ENCODE data around the gene RIMBP2. TPM values are rescaled to one million over a fixed set of nuclear protein-coding genes. Genes with fewer than 3 reads are reported as not detected.

The RIMBP2 gene
- total and polyA plus RNA-seq, 2 donors: 1.3 to 2.7 TPM

DNA sequence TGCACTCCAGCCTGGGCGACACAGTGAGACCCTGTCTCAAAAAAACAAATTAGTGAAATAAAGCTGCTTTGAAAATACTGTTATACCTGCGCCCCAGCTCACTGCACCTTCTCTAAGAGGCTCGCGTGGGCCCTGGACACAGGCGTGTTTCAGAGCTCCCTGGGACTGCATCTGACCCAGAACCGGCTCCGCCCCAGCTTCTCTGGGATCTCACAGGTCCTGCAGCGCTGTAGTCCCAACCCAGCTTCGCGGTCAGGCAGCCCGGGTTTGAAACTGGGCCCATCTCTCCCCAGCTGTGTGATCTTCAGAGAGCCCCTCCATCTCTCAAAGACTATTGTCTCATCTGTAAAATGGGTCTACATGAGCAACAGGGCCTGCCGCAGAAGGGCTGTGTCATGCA lies 7.5 kb downstream of the RIMBP2 start:
- WGBS: 93% methylated on average over 12 of the region's 12 CpGs
- H3K4me3 ChIP-seq (ENCODE audit: low read depth, low read length): no peak overlapping the region
- no peak overlapping the region for H3K27ac ChIP-seq (ENCODE audit: low read depth)
- no peak for DNase-seq (ENCODE audit: extremely low spot score)
- H3K36me3 ChIP-seq (ENCODE audit: insufficient read depth): no peaks in the 10 kb centered on the region
- no peaks in the 10 kb centered on the region for H3K4me1 ChIP-seq (ENCODE audit: insufficient read depth)

DNA sequence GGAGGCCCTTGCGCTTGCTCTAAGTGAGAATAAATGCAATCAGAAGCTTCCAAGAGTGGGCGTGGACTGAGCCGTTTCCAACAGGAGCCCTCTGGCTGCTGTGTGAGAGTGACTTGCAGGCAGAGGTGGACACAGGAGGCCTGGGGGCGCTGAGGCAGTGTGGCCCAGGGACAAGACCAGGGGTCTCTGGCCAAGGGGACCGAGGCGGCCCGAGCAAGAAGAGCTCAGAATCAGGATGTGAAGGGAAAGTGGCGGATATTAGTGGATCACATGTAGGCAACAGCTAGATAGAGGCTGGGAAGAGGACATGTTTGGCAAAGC lies 8.6 kb downstream of the RIMBP2 start:
- WGBS: 91% methylated on average over 8 of the region's 8 CpGs
- Histone ChIP-seq H3K4me1 (ENCODE audit: insufficient read depth) (no peaks in the 10 kb centered on the region), H3K4me3 (ENCODE audit: low read depth, low read length) (no peak overlapping the region), H3K36me3 (ENCODE audit: insufficient read depth) (no peaks in the 10 kb centered on the region), H3K27ac (ENCODE audit: low read depth) (no peak overlapping the region)
- no peak for DNase-seq (ENCODE audit: extremely low spot score)

DNA sequence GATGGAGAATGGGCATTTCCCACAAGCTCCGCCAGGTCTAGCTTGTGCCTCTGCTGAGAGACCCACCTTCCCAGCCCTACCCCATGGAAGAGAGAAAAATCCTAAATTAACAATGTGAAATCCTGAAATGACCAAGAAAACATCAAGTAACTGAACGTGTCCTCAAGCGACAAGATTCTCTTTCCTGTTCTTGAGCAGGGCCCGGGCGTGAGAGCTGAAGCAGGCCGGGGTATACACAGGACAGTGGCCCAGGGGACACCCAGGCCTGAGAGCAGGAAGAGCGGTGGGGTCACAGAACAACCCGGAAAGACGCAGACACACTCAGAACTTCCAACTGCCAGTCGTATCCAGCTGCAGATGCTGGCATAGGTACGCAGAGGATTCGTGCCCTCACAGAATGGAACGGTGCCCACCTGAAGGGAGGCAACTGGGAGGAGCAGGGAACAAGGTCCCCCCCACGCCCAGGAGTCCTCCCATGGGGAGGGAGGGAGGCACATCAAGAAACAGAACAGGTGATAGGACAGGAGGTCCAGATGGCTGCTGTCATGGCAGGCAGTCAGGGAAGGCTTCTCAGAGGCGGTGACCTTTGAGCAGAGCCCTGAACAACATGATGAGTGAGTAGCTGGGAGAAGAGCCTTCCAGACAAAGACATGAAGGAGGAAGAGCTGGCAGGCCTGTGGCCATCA lies 9.1 kb downstream of the RIMBP2 start:
- H3K36me3 ChIP-seq (ENCODE audit: insufficient read depth): no peaks in the 10 kb centered on the region
- no peaks in the 10 kb centered on the region for H3K4me1 ChIP-seq (ENCODE audit: insufficient read depth)
- H3K27ac ChIP-seq (ENCODE audit: low read depth): no peak overlapping the region
- DNase-seq (ENCODE audit: extremely low spot score): no peak
- H3K4me3 ChIP-seq (ENCODE audit: low read depth, low read length): no peak overlapping the region
- 84% methylated on average over 15 of the region's 15 CpGs for WGBS

DNA sequence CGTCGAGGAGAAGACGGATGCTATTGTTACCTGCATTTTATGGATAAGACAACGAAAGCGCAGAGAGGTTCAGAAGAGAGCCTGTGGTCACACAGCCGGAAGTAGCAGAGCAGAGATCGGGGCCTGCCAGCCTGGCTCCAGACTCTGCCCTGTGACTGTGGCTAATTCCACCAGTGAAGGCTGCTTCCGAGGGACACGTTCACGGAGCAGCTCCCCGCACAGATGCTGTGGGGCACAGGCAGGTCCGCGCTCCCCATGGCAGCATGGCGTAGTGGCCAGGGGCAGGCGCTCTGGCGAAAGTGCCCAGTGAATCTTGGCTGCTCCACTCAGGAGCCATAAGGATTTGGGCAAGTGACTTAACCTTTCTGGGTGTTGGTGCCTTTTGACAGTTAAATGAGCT lies 9.8 kb downstream of the RIMBP2 start:
- Histone ChIP-seq H3K27ac (ENCODE audit: low read depth) (no peak overlapping the region), H3K4me3 (ENCODE audit: low read depth, low read length) (no peak overlapping the region), H3K4me1 (ENCODE audit: insufficient read depth) (no peaks in the 10 kb centered on the region), H3K36me3 (ENCODE audit: insufficient read depth) (no peaks in the 10 kb centered on the region)
- WGBS: 76% methylated on average over 16 of the region's 16 CpGs
- DNase-seq (ENCODE audit: extremely low spot score): no peak

DNA sequence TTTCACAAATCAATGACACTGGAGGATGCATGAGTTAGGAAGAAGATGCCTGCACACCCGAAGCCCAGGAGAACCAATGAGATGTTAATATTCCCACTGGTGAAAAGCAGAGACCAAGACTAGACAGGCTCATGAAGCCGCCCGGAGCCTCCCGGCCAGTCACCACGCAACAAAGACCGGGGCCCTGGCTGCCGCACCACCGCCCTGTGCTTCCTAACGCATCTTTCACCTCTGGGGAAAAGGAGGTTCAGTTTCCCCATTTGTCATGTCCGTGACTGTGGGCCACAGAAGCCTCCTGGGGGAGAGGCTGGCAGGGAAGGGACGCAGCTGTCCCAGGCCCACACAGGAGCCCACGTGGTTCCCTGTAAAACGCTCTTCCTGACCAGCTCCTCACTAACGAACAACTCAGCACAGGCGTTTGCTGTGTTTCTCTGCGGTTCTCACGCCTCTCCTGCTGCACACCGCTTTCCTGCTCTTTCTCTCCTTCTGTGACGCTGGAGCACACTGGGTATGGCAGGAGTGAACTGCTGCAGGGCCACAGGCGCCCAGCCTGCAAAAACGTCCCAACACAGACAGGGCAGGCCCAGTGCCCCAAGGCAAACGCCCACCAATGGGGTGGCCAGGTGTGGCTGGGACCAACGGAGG lies 10.8 kb downstream of the RIMBP2 start:
- H3K4me1 ChIP-seq (ENCODE audit: insufficient read depth): no peaks in the 10 kb centered on the region
- no peak for DNase-seq (ENCODE audit: extremely low spot score)
- WGBS: 47% methylated on average over 23 of the region's 23 CpGs
- H3K27ac ChIP-seq (ENCODE audit: low read depth): no peak overlapping the region
- no peaks in the 10 kb centered on the region for H3K36me3 ChIP-seq (ENCODE audit: insufficient read depth)
- no peak overlapping the region for H3K4me3 ChIP-seq (ENCODE audit: low read depth, low read length)

DNA sequence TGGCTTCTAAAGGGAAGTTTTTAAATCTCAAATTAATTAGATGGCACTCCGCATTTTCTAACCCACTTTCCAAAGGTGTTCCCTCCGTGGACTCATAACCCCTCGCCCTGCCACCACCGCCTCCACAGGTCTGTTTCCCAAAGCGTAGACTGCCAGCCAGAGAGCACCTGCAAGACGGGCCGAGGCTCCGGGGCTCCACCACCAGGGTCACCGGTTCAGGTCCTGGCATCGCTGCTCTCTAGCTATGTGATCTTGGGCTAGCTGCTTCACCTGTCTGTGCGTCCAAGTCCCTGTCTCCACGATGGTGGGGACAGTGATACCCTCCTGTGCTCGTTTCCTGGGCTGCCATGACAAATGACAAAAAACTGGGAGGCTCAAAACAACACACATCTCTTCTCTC lies 11.5 kb downstream of the RIMBP2 start:
- Histone ChIP-seq H3K4me3 (ENCODE audit: low read depth, low read length) (no peak overlapping the region), H3K36me3 (ENCODE audit: insufficient read depth) (no peaks in the 10 kb centered on the region), H3K4me1 (ENCODE audit: insufficient read depth) (no peaks in the 10 kb centered on the region), H3K27ac (ENCODE audit: low read depth) (no peak overlapping the region)
- 89% methylated on average over 13 of the region's 13 CpGs for WGBS
- DNase-seq (ENCODE audit: extremely low spot score): no peak

DNA sequence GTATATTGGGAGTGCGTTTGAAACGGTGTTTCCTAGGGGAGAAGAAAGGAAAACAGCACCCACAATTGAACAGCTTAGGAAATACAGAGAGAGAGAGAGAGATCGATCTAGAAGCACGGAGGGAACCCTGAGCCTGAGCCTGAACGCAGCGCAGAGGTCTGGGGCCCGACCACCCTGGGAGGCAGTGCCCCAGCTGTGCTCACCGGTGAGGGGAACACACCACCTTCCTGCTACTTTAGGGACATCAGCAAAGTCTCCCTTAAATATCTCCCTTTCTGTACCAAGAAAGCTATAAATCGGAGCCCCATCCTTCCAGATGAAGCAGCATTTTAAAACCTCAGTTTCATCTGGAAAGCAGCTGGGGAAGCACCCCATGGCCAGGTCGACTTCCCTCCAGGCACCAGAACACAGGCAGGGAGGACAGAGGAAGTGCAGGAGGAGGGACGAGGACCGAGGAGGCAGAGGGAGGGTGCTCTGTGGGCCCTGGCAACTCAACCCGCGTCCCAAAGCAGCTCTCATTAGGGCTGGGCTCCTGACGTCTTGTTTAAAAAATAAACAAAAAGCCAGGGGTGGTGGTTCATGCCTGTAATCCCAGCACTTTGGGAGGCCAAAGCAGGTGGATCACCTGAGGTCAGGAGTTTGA lies 12.2 kb downstream of the RIMBP2 start:
- no peak overlapping the region for H3K4me3 ChIP-seq (ENCODE audit: low read depth, low read length)
- no peaks in the 10 kb centered on the region for H3K36me3 ChIP-seq (ENCODE audit: insufficient read depth)
- no peak for DNase-seq (ENCODE audit: extremely low spot score)
- H3K4me1 ChIP-seq (ENCODE audit: insufficient read depth): no peaks in the 10 kb centered on the region
- 49% methylated on average over 15 of the region's 15 CpGs for WGBS
- H3K27ac ChIP-seq (ENCODE audit: low read depth): no peak overlapping the region

DNA sequence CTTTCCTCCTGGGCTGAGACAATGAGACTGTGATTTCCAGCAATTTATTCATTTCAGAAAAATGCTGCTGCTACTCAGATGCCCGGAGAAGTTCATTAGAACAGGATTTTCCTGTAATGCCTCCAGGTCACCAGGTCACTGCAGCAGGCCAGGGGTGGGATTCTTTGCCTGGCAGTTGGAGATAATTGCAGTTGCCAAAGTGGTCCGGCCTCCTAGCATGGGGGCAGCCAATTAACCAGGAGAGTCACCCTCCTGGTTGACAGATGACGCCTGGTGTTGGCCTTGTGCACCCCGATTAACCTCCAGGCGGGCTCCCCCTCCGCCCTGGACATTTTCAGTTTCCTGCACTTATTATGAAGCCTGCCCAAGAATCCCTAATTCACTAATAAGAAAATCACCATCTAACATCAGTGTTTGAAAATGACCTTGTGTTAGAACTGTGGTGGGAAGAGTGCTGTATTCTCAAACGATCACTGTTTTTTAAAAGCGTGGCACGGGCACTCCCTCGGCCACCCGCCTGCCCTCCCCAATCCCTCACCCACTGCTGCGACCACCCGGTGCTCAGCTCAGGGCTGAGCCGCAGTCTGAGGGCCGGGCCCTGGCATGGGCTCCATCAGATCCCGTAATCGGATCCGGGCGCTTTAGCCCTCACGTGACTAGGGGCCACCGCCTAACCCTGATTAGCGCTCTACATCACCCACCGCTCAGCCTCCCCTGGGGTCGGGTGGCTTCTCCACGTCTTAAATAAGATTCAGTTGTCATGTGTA lies 12.9 kb downstream of the RIMBP2 start:
- no peak for DNase-seq (ENCODE audit: extremely low spot score)
- H3K4me1 ChIP-seq (ENCODE audit: insufficient read depth): no peaks in the 10 kb centered on the region
- WGBS: 68% methylated on average over 25 of the region's 25 CpGs
- H3K27ac ChIP-seq (ENCODE audit: low read depth): no peak overlapping the region
- no peak overlapping the region for H3K4me3 ChIP-seq (ENCODE audit: low read depth, low read length)
- H3K36me3 ChIP-seq (ENCODE audit: insufficient read depth): no peaks in the 10 kb centered on the region

DNA sequence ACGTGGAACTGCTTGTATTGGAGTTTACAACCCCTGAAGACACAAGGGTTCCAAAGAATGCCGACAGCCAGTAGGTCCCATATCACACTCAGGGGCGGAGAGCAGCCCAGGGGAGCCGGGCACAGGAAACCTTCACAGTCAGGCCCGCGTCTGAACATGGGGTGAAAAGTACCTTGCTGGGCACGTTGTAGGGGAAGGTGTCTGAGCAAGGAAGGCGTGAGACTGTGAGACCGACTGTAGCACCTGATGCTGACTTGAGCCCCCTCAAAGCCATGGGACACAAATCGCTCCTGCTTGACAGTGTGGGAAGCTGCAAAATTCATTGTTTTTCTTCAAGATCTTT lies 14.7 kb downstream of the RIMBP2 start:
- no peak overlapping the region for H3K27ac ChIP-seq (ENCODE audit: low read depth)
- no peaks in the 10 kb centered on the region for H3K4me1 ChIP-seq (ENCODE audit: insufficient read depth)
- H3K36me3 ChIP-seq (ENCODE audit: insufficient read depth): no peaks in the 10 kb centered on the region
- no peak for DNase-seq (ENCODE audit: extremely low spot score)
- 76% methylated on average over 10 of the region's 10 CpGs for WGBS
- no peak overlapping the region for H3K4me3 ChIP-seq (ENCODE audit: low read depth, low read length)

DNA sequence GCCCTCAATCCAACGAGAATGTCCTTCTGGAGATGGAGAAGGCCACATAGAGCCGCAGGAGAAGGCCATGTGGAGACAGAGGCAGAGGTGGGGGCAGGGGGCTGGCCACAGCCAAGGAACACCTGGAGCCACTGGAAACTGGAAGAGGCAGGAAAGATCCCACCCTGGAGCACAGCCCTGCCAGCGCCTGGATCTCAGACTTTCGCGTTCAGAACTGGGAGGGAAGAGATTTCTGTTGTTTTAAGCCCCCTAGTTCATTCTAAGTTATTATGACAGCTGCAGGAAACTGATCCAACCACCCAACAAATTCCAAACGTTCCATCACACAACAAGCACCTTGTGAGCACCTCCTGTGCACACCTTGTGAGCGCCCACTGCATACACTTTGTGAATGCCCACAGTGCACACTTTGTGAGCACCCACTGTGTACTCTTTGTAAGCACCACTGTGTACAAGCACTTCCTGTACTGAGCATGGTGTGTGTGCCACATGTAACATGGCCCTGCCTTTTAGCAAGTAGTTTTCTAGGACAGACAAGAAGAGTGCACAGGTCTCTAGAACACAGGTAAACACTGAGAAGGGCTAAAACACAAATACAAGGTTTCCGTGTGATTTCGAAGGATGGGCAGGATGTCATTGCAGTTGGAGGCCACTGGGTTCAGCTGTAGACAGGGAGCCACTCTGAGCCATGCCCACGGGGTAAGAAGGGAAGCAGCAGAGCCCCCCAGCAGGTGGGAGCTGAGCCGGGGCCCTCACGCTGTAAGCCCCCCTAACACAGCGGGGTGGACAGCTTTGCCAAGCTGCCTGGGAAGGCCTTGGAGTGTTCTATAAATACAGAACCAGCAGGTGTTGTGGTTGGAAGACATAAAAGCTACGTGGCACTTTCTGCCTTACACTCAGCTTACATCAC lies 15.4 kb downstream of the RIMBP2 start:
- Histone ChIP-seq H3K36me3 (ENCODE audit: insufficient read depth) (no peaks in the 10 kb centered on the region), H3K4me1 (ENCODE audit: insufficient read depth) (no peaks in the 10 kb centered on the region), H3K27ac (ENCODE audit: low read depth) (no peak overlapping the region), H3K4me3 (ENCODE audit: low read depth, low read length) (no peak overlapping the region)
- DNase-seq (ENCODE audit: extremely low spot score): no peak
- WGBS: 73% methylated on average over 14 of the region's 14 CpGs

DNA sequence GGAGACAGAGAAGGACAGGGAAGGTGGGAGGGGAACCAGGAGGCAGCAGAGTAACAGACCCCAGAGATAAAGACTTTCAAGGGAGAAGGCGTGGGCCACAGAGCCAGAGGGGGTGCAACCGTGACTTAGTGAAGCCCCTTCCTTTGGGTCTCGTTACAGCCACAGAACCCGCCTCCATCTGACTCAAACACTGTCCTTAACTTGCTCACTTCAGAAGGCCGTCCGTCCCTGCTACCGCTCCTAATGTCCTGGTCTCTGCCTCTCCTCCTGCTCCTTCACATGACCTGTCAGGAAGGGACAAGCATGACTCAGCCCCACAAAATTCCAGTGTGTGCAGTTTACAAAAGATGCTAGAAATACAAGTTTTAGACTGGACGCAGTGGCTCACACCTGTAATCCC lies 18.0 kb downstream of the RIMBP2 start:
- Histone ChIP-seq H3K36me3 (ENCODE audit: insufficient read depth) (no peaks in the 10 kb centered on the region), H3K27ac (ENCODE audit: low read depth) (no peak overlapping the region), H3K4me1 (ENCODE audit: insufficient read depth) (no peaks in the 10 kb centered on the region), H3K4me3 (ENCODE audit: low read depth, low read length) (no peak overlapping the region)
- 86% methylated on average over 8 of the region's 8 CpGs for WGBS
- no peak for DNase-seq (ENCODE audit: extremely low spot score)

DNA sequence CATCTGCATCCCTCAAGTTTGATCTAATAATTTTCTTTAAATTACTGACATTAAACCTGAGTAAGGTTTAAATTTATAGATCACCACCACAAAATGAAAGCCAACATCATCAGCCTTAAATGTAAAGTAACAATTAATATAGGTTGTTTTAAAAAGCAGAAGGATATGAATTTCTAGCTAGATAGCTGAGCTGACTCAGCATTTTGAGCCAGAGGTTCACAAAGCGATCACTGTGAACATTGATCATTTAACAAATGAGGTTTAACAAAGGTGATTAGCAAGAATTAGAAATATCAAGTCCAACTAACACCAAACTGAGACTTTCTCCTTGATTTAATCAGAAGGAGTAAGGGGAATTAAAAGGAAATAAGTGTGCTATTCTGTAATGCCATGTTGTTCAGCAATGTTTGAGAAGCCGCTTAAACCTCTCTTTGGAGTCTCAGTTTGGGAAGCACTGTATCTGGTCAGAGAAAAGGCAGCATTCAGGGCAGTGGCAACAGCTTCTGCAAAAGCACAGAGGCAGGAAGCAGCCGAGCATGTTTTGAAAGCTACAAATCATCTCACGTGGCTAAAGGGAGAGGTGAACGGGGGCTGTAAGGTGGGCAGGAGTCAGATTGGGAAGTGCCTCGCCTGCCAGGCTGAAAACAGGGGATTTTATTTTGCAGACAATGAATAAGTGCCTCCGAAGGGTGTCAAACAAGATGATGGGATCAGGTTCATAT lies 19.6 kb downstream of the RIMBP2 start:
- Histone ChIP-seq H3K36me3 (ENCODE audit: insufficient read depth) (no peaks in the 10 kb centered on the region), H3K4me3 (ENCODE audit: low read depth, low read length) (no peak overlapping the region), H3K4me1 (ENCODE audit: insufficient read depth) (no peaks in the 10 kb centered on the region), H3K27ac (ENCODE audit: low read depth) (no peak overlapping the region)
- 51% methylated on average over 7 of the region's 7 CpGs for WGBS
- DNase-seq (ENCODE audit: extremely low spot score): no peak

DNA sequence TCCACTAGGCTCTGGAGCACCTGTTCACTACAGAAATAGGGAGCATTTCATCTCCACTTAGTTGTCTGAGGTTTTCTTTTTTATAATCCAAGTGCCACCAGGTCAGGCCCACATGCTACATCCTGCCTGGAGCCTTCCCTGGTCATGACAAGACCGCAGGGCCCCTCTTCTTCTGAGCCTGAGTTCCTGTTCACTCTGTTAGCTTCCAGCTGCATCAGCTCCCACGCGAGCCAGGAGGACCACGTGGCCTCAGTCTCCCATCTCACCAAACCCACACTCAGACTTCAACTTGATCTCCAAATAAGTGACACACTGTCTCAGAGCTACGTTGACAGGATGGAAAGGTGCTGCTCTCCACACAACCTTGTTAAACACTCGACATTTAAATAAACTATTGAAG lies 21.0 kb downstream of the RIMBP2 start:
- WGBS: 57% methylated on average over 6 of the region's 6 CpGs
- H3K4me3 ChIP-seq (ENCODE audit: low read depth, low read length): no peak overlapping the region
- DNase-seq (ENCODE audit: extremely low spot score): no peak
- H3K27ac ChIP-seq (ENCODE audit: low read depth): no peak overlapping the region
- no peaks in the 10 kb centered on the region for H3K36me3 ChIP-seq (ENCODE audit: insufficient read depth)
- H3K4me1 ChIP-seq (ENCODE audit: insufficient read depth): no peaks in the 10 kb centered on the region

All from urinary bladder (tissue), 4 donors.